OCI-LY7 (cell line): ENCODE data around the gene P2RX1. TPM values are rescaled to one million over a fixed set of nuclear protein-coding genes. Genes with fewer than 3 reads are reported as not detected.

Source experiments
- BruUV-seq: library from RNA; stranded (reverse); fragments of 400-500 nt; replicated peaks from 2 replicates; lab custom pipeline; 2021; lab: Mats Ljungman, UMichigan
- CTCF ChIA-PET: fragments of 300-600 bp; sonication (Branson Sonifier 250); formaldehyde crosslinking; loops from one replicate; lab custom pipeline; 2022; ENCODE audit warnings: antibody characterized with exemption; ENCODE audit not compliant: unreplicated experiment; lab: Charles Lee
- POLR2A ChIA-PET: fragments of 300-600 bp; sonication (Branson Sonifier 250); formaldehyde crosslinking; loops from one replicate; lab custom pipeline; 2022; ENCODE audit warnings: antibody characterized with exemption; lab: Charles Lee
- DNase-seq: peaks from one replicate; pipeline ENCODE4 v3.0.0-alpha.2; 2015; ENCODE audit warnings: low spot score
- H2AFZ ChIP-seq: fragments of 200-600 bp; sonication (generic), shearing (Covaris generic); 2 replicates; pipeline ENCODE4 v1.6.1; 2014; ENCODE audit warnings: mild to moderate bottlenecking, antibody characterized with exemption, low read length, moderate library complexity
- H3K27ac ChIP-seq: fragments of 200-600 bp; sonication (generic); 2 replicates; pipeline ENCODE4 v1.5.1; 2014; ENCODE audit warnings: mixed run types, low read depth, mild to moderate bottlenecking, moderate library complexity, low read length, inconsistent platforms; ENCODE audit not compliant: poor library complexity, severe bottlenecking
- H3K36me3 ChIP-seq: fragments of 200-600 bp; sonication (generic); 2 replicates; pipeline ENCODE4 v1.6.1; 2014; ENCODE audit warnings: mild to moderate bottlenecking, antibody characterized with exemption, low read length, moderate library complexity, mixed read lengths; ENCODE audit not compliant: insufficient read depth
- H3K4me1 ChIP-seq: fragments of 200-600 bp; sonication (generic); 2 replicates; pipeline ENCODE4 v1.5.1; 2014; ENCODE audit warnings: mild to moderate bottlenecking, low read length; ENCODE audit not compliant: insufficient read depth, poor library complexity, severe bottlenecking
- H3K4me2 ChIP-seq: fragments of 200-600 bp; sonication (generic); 2 replicates; pipeline ENCODE4 v1.6.1; 2014; ENCODE audit warnings: mild to moderate bottlenecking, low read length
- H3K4me3 ChIP-seq: fragments of 200-600 bp; sonication (generic); 2 replicates; pipeline ENCODE4 v1.5.1; 2014; ENCODE audit warnings: mild to moderate bottlenecking, low read depth, low read length; ENCODE audit not compliant: poor library complexity, severe bottlenecking
- H3K79me2 ChIP-seq: fragments of 200-600 bp; sonication (generic); 2 replicates; pipeline ENCODE4 v1.6.1; 2016; ENCODE audit warnings: low read depth, mild to moderate bottlenecking, low read length, moderate library complexity, mixed read lengths; ENCODE audit not compliant: insufficient read depth
- H3K9me2 ChIP-seq: fragments of 200-600 bp; sonication (generic); 2 replicates; pipeline ENCODE4 v1.6.1; 2016; ENCODE audit warnings: mild to moderate bottlenecking, low read length, mixed read lengths; ENCODE audit not compliant: insufficient read depth
- H3K9me3 ChIP-seq: fragments of 200-600 bp; sonication (generic); 2 replicates; pipeline ENCODE4 v1.6.1; 2014; ENCODE audit warnings: mild to moderate bottlenecking, mixed run types, low read length, mixed read lengths
- H4K20me1 ChIP-seq: fragments of 200-600 bp; sonication (generic); 2 replicates; pipeline ENCODE4 v1.6.1; 2014; ENCODE audit warnings: mild to moderate bottlenecking, antibody characterized with exemption, low read length, moderate library complexity, mixed read lengths; ENCODE audit not compliant: insufficient read depth
- CTCF ChIP-seq: fragments of 200-600 bp; sonication (generic); conservative IDR thresholded peaks from 2 replicates; pipeline ENCODE4 v1.5.1; 2014; ENCODE audit warnings: mild to moderate bottlenecking, antibody characterized with exemption, low read length, moderate library complexity, mixed read lengths
- EZH2phosphoT487 ChIP-seq: fragments of 200-600 bp; sonication (generic); IDR thresholded peaks from 2 replicates; pipeline ENCODE4 v1.6.1; 2018; ENCODE audit warnings: low read depth, borderline replicate concordance, mild to moderate bottlenecking, mixed run types, antibody characterized with exemption, low read length, moderate library complexity, mixed read lengths
- intact Hi-C: fragments of 100-400 bp; cut with micrococcal nuclease; formaldehyde crosslinking; loops from one replicate; pipeline ENCODE4 v1.10.0; 2022; ENCODE audit not compliant: unreplicated experiment
- total RNA-seq, 2 experiments: library from RNA; depleted of rRNA in 1 of 2; stranded (reverse); fragments of >200 nt in 1 of 2; shearing (Covaris generic) in 1 of 2; gene quantifications; 2 replicates each; pipeline ENCODE4 v1.2.3, GENCODE V29; 2014 to 2022

The P2RX1 gene
- total RNA-seq, 2 experiments from 2014 or later = 0.69 to 4.5 TPM

- Histone ChIP-seq H3K4me3 (no peak overlapping the region), H3K9me3 (no peaks in the 10 kb centered on the region), H3K4me2 (no peak overlapping the region), H2AFZ (no peak overlapping the region), H3K4me1 (peaks cover 10% of the 10 kb centered on the region), H3K27ac (no peak overlapping the region), H3K9me2 (no peaks in the 10 kb centered on the region), H3K79me2 (no peaks in the 10 kb centered on the region), H4K20me1 (no peaks in the 10 kb centered on the region), H3K36me3 (no peaks in the 10 kb centered on the region)
- no TSS peak for BruUV-seq
- TF ChIP-seq CTCF (no peak), EZH2phosphoT487 (no peak)
- POLR2A ChIA-PET = no interaction called here
- CTCF ChIA-PET = no interaction called here
- DNase-seq = no peak
- intact Hi-C loops = no loop called here
These were observed 32.1 kb downstream of the P2RX1 start for GRCh38 chr17:3884188-3884587.

DNA sequence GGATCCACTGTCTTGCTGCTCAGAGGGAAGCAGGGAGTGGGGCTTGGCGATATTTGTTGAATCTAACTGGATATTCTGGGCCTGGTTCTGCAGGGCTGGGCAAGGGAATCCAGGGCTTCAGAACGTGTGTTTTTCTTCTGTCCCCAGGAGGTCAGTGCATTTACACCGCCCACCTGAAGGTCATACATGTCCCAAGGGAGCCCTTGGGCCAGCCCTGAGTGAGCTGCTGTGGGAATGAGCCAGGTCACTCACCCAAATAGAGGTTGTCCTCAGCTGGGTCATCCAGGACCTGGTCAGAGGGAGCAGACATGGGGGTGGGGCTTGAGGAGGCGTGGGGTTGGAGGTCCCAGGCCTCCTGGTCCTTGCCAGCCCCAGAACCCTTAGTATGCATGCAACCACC lies 34.0 kb downstream of the P2RX1 start:
- no peak overlapping the region for H2AFZ ChIP-seq
- H3K4me3 ChIP-seq = no peak overlapping the region
- POLR2A ChIA-PET = no interaction called here
- no peaks in the 10 kb centered on the region for H3K9me3 ChIP-seq
- no peaks in the 10 kb centered on the region for H3K79me2 ChIP-seq
- no peak for DNase-seq
- no peak overlapping the region for H3K4me2 ChIP-seq
- CTCF ChIA-PET = no interaction called here
- intact Hi-C loops = no loop called here
- H3K36me3 ChIP-seq = no peaks in the 10 kb centered on the region
- no TSS peak for BruUV-seq
- H3K9me2 ChIP-seq = no peaks in the 10 kb centered on the region
- TF ChIP-seq EZH2phosphoT487 (no peak), CTCF (no peak)
- no peak overlapping the region for H3K27ac ChIP-seq
- H4K20me1 ChIP-seq = no peaks in the 10 kb centered on the region
- peaks cover 10% of the 10 kb centered on the region for H3K4me1 ChIP-seq

- no peak overlapping the region for H3K27ac ChIP-seq
- H3K9me2 ChIP-seq = no peaks in the 10 kb centered on the region
- no peak overlapping the region for H2AFZ ChIP-seq
- no peak for DNase-seq
- H3K4me1 ChIP-seq = peaks cover 10% of the 10 kb centered on the region
- no peaks in the 10 kb centered on the region for H3K9me3 ChIP-seq
- H4K20me1 ChIP-seq = no peaks in the 10 kb centered on the region
- no peaks in the 10 kb centered on the region for H3K36me3 ChIP-seq
- no peak overlapping the region for H3K4me2 ChIP-seq
- ChIA-PET CTCF (no interaction called here), POLR2A (no interaction called here)
- no TSS peak for BruUV-seq
- TF ChIP-seq EZH2phosphoT487 = no peak
- TF ChIP-seq CTCF = no peak
- no peaks in the 10 kb centered on the region for H3K79me2 ChIP-seq
- H3K4me3 ChIP-seq = no peak overlapping the region
- intact Hi-C loops = no loop called here
These were observed 35.3 kb downstream of the P2RX1 start for GRCh38 chr17:3880983-3881382.
